Measurements from ENCODE around the gene IL22RA2.

IL22RA2 gene

DNA sequence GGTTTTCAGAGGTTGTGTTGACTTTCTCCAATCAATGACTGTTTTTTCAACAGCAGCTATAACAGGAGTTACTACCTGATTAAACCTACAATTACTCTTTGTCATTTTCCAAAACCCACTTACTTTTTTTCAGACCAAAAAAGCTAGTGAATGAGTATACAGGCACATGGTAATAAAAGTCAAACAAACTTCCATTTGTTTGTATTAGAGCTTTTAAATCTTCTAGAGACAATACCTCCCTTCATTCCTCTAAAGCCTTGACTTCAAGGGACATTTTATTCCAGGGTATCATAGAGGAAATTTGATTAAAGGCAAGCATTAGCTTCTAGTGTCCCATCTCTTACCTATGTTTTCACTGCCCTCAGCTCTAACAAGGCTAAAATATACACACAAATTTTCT lies 52.7 kb downstream of the IL22RA2 start:
- Histone ChIP-seq H3K4me2 (ENCODE audit: insufficient read depth, low read length) (no peak overlapping the region), H3K9ac (ENCODE audit: low read depth, low read length) (no peak overlapping the region), H3K27me3 (ENCODE audit: insufficient read depth, low read length, poor library complexity) (no peaks in the 10 kb centered on the region), H2AFZ (ENCODE audit: low read depth, low read length) (no peak overlapping the region), H3K4me3 (ENCODE audit: low read depth in 1 of 2, low read length in 2 of 2) (no peak overlapping the region), H3K9me3 (ENCODE audit: insufficient read depth, low read length, severe bottlenecking) (peaks cover 31% of the 10 kb centered on the region), H3K79me2 (ENCODE audit: insufficient read depth, low read length) (no peaks in the 10 kb centered on the region), H4K20me1 (ENCODE audit: insufficient read depth, low read length) (no peaks in the 10 kb centered on the region), H3K36me3 (ENCODE audit: insufficient read depth, low read length) (no peaks in the 10 kb centered on the region), H3K27ac (ENCODE audit: low read length) (no peak overlapping the region), H3K4me1 (ENCODE audit: insufficient read depth, low read length) (no peaks in the 10 kb centered on the region)
- ATAC-seq (ENCODE audit: insufficient read depth, low read depth) (no peak), DNase-seq (no peak)
- no peak for TF ChIP-seq EZH2 (IDR thresholded peaks at IDR 0.05; ENCODE audit: borderline replicate concordance, low read depth, low read length, severe bottlenecking)
- TF ChIP-seq, protein P1, sequence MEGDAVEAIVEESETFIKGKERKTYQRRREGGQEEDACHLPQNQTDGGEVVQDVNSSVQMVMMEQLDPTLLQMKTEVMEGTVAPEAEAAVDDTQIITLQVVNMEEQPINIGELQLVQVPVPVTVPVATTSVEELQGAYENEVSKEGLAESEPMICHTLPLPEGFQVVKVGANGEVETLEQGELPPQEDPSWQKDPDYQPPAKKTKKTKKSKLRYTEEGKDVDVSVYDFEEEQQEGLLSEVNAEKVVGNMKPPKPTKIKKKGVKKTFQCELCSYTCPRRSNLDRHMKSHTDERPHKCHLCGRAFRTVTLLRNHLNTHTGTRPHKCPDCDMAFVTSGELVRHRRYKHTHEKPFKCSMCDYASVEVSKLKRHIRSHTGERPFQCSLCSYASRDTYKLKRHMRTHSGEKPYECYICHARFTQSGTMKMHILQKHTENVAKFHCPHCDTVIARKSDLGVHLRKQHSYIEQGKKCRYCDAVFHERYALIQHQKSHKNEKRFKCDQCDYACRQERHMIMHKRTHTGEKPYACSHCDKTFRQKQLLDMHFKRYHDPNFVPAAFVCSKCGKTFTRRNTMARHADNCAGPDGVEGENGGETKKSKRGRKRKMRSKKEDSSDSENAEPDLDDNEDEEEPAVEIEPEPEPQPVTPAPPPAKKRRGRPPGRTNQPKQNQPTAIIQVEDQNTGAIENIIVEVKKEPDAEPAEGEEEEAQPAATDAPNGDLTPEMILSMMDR (IDR thresholded peaks at IDR 0.05; ENCODE audit: borderline replicate concordance, extremely low read depth, low read length, poor library complexity, severe bottlenecking), result no peak

GRCh38 chr6:137119196-137120104 lies 54.0 kb downstream of the IL22RA2 start:
- DNase-seq, result no peak
- H3K27me3 ChIP-seq (ENCODE audit: insufficient read depth, low read length, poor library complexity), result no peaks in the 10 kb centered on the region
- H3K79me2 ChIP-seq (ENCODE audit: insufficient read depth, low read length), result no peaks in the 10 kb centered on the region

DNA sequence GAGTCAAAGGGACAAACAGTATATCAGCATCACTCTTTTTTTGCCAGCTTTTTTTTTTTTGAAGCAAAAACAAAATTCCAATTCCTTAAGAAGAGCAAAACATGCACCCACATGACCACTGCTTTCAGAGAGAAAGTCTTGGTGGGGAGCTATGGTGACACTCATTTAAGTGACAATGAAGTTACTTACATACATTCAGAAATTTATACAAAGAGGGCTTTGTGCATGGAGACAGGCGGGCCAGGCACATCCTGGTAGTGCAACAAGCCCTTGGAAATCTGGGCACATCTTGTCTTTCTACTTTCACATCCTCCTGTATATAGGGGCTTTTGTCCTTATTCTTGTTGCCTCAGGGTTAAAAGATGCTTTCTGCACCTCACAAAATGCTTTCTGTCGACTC lies 55.9 kb downstream of the IL22RA2 start:
- no peaks in the 10 kb centered on the region for H3K79me2 ChIP-seq (ENCODE audit: insufficient read depth, low read length)
- peaks cover 31% of the 10 kb centered on the region for H3K9me3 ChIP-seq (ENCODE audit: insufficient read depth, low read length, severe bottlenecking)
- H3K27ac ChIP-seq (ENCODE audit: low read length), result no peak overlapping the region
- H2AFZ ChIP-seq (ENCODE audit: low read depth, low read length), result no peak overlapping the region
- H3K9ac ChIP-seq (ENCODE audit: low read depth, low read length), result no peak overlapping the region
- H4K20me1 ChIP-seq (ENCODE audit: insufficient read depth, low read length), result no peaks in the 10 kb centered on the region
- DNase-seq, result no peak
- no peak overlapping the region for H3K4me2 ChIP-seq (ENCODE audit: insufficient read depth, low read length)
- no peak overlapping the region for H3K4me3 ChIP-seq (ENCODE audit: low read depth in 1 of 2, low read length in 2 of 2)
- TF ChIP-seq EZH2 (IDR thresholded peaks at IDR 0.05; ENCODE audit: borderline replicate concordance, low read depth, low read length, severe bottlenecking), result no peak
- TF ChIP-seq, protein P1 (IDR thresholded peaks at IDR 0.05; ENCODE audit: borderline replicate concordance, extremely low read depth, low read length, poor library complexity, severe bottlenecking), result no peak
- no peak for ATAC-seq (ENCODE audit: insufficient read depth, low read depth)
- peaks cover 7% of the 10 kb centered on the region; the same call in 1 of the 2 replicates for H3K4me1 ChIP-seq (ENCODE audit: insufficient read depth, low read length)
- no peaks in the 10 kb centered on the region for H3K27me3 ChIP-seq (ENCODE audit: insufficient read depth, low read length, poor library complexity)
- H3K36me3 ChIP-seq (ENCODE audit: insufficient read depth, low read length), result no peaks in the 10 kb centered on the region

More at GRCh38 chr6:137119196-137120104, 54.0 kb downstream of the IL22RA2 start:
- H3K4me1 ChIP-seq (ENCODE audit: insufficient read depth, low read length), result no peaks in the 10 kb centered on the region
- H2AFZ ChIP-seq (ENCODE audit: low read depth, low read length), result no peak overlapping the region
- H4K20me1 ChIP-seq (ENCODE audit: insufficient read depth, low read length), result no peaks in the 10 kb centered on the region
- H3K9me3 ChIP-seq (ENCODE audit: insufficient read depth, low read length, severe bottlenecking), result peaks cover 31% of the 10 kb centered on the region
- TF ChIP-seq EZH2 (IDR thresholded peaks at IDR 0.05; ENCODE audit: borderline replicate concordance, low read depth, low read length, severe bottlenecking), result no peak
- TF ChIP-seq, protein P1 (IDR thresholded peaks at IDR 0.05; ENCODE audit: borderline replicate concordance, extremely low read depth, low read length, poor library complexity, severe bottlenecking), result no peak
- no peaks in the 10 kb centered on the region for H3K36me3 ChIP-seq (ENCODE audit: insufficient read depth, low read length)
- no peak for ATAC-seq (ENCODE audit: insufficient read depth, low read depth)
- H3K27ac ChIP-seq (ENCODE audit: low read length), result no peak overlapping the region
- H3K4me2 ChIP-seq (ENCODE audit: insufficient read depth, low read length), result no peak overlapping the region
- no peak overlapping the region for H3K9ac ChIP-seq (ENCODE audit: low read depth, low read length)
- H3K4me3 ChIP-seq (ENCODE audit: low read depth in 1 of 2, low read length in 2 of 2), result no peak overlapping the region
